Ascending aorta (tissue), 2 donors: ENCODE measurements around the gene EVC. TPM values are rescaled to one million over a fixed set of nuclear protein-coding genes. Genes with fewer than 3 reads are reported as not detected.

ENCODE experiments used
- DNase-seq, 2 donors: peaks; one replicate each; pipeline ENCODE4 v3.0.0-alpha.2; 2019; ENCODE audit warnings: low spot score in 2 of 2
- H3K27ac ChIP-seq, 2 donors: fragments of 200-600 bp; sonication (generic); one replicate each; pipeline ENCODE4 v1.5.1; 2016 to 2017; ENCODE audit warnings: mild to moderate bottlenecking in 1 of 2
- H3K27me3 ChIP-seq: fragments of 200-600 bp; sonication (generic); one replicate; pipeline ENCODE4 v1.5.1; 2017
- H3K36me3 ChIP-seq, 2 donors: fragments of 200-600 bp; sonication (generic); one replicate each; pipeline ENCODE4 v1.5.1; 2016
- H3K4me1 ChIP-seq, 2 donors: fragments of 200-600 bp; sonication (generic); one replicate each; pipeline ENCODE4 v1.5.1; 2016 to 2017; ENCODE audit warnings: mild to moderate bottlenecking in 1 of 2
- H3K4me3 ChIP-seq, 2 donors: fragments of 200-600 bp; sonication (generic); one replicate each; pipeline ENCODE4 v1.5.1; 2016 to 2017; ENCODE audit warnings: mild to moderate bottlenecking in 1 of 2
- H3K9me3 ChIP-seq, 2 donors: fragments of 200-600 bp; sonication (generic); one replicate each; pipeline ENCODE4 v1.5.1; 2016
- intact Hi-C: fragments of 100-400 bp; cut with DNase I; formaldehyde crosslinking; loops from one replicate; pipeline ENCODE4 v1.15.1; 2023
- total RNA-seq: library from RNA; depleted of rRNA; stranded (reverse); fragments of >200 nt; gene quantifications from one replicate; pipeline ENCODE4 v1.1.0, GENCODE V29; 2016
- TF ChIP-seq, protein P1 (sequence below), 3 experiments: fragments of 200-600 bp in 2 of 3; fragments of 450-650 bp in 1 of 3; sonication (generic) in 2 of 3; IDR thresholded peaks; one replicate each; pipeline ENCODE4 v1.5.1; 2016 to 2019; ENCODE audit warnings: antibody characterized with exemption in 3 of 3, mild to moderate bottlenecking in 1 of 3, moderate library complexity in 1 of 3

Gene EVC
- total RNA-seq, 1 donor from 2014 or later = 39.3 TPM

DNA sequence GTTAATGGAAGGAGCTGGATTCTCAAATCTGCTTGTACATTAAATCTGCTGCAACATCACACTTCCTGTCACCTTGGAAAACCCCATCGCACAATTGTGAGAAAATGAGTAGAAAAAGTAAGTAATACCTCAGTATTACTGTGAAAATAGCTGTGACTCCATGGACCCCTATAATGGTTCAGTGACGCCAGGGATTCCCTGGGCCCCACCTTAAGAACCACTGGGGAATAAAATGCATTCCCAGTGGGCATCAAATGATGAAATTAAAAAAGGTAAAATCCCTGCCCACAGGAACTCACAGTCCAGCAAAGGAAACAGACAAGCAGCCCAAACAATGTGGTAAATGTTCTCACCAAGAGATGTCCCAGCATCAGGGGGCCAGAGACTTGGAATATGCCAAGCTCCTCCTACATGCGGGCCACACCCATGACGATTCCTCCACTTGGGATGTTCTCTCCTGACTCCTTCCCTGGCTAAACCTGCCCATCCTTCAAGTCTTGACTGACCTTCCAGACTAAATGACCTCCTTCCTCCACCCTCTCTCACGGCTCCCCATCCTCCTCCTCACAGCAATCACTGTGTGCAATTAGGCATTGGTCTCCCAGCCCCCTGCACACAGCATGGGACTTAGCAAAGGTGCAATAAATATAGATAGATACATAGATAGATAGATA, 5.2 kb upstream of the EVC start:
- Histone ChIP-seq H3K27me3 (no peaks in the 10 kb centered on the region), H3K36me3 (peaks cover 0 to 6% of the 10 kb centered on the region in 2 donors), H3K27ac (no peak overlapping the region), H3K4me1 (peaks cover 0 to 25% of the 10 kb centered on the region in 2 donors), H3K4me3 (no peak overlapping the region), H3K9me3 (no peaks in the 10 kb centered on the region)
- peak in 1 of 2 donors; percentile 42 for DNase-seq
- TF ChIP-seq, protein P1, sequence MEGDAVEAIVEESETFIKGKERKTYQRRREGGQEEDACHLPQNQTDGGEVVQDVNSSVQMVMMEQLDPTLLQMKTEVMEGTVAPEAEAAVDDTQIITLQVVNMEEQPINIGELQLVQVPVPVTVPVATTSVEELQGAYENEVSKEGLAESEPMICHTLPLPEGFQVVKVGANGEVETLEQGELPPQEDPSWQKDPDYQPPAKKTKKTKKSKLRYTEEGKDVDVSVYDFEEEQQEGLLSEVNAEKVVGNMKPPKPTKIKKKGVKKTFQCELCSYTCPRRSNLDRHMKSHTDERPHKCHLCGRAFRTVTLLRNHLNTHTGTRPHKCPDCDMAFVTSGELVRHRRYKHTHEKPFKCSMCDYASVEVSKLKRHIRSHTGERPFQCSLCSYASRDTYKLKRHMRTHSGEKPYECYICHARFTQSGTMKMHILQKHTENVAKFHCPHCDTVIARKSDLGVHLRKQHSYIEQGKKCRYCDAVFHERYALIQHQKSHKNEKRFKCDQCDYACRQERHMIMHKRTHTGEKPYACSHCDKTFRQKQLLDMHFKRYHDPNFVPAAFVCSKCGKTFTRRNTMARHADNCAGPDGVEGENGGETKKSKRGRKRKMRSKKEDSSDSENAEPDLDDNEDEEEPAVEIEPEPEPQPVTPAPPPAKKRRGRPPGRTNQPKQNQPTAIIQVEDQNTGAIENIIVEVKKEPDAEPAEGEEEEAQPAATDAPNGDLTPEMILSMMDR (IDR thresholded peaks at IDR 0.05) = no peak
- intact Hi-C loops = no loop called here

DNA sequence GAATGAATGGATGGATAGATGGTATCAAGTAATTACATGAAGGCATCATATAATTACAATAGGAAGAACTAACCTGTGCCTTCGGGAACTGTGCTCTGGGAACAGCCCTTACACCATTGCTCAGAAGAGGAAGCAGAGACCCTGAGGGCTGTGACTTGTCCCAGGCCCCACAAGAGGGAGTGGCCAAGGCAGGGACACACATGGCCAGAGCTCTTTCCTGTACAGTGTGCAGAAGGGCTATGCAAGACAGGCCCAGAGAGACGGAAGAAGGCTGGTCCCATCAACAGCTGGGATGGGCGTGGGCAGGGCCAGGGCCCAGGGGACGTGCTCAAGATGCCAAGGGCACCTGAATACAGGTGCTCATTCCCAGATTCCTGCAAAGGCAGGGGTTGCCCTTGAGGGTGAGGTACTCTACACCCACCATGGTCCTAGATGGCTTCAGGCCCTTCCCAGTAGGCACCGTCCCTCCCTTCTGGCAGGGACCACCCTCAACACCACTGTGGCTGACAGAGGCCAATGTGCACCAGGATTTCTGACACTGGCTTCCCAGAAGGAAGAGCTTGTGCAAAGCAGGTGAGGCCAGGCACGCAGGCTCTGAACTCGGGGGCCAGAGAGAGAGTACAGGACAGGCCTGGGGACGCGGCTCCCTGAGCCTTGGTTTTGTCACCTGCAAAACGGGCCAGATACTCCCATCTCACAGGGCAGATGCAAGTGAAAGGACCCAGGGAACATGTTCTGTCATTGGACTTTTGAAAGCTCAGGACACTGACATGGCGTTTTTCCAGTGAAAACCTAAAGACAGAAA, 4.3 kb upstream of the EVC start:
- Histone ChIP-seq H3K4me3 (peak overlapping the region; percentile 90 to 91), H3K36me3 (peaks cover 0 to 6% of the 10 kb centered on the region in 2 donors), H3K27ac (no peak overlapping the region), H3K4me1 (peaks cover 0 to 25% of the 10 kb centered on the region in 2 donors), H3K9me3 (no peaks in the 10 kb centered on the region), H3K27me3 (no peaks in the 10 kb centered on the region)
- DNase-seq = peak in 1 of 2 donors; percentile 47
- intact Hi-C loops = no loop called here
- TF ChIP-seq, protein P1 (IDR thresholded peaks at IDR 0.05) = no peak

DNA sequence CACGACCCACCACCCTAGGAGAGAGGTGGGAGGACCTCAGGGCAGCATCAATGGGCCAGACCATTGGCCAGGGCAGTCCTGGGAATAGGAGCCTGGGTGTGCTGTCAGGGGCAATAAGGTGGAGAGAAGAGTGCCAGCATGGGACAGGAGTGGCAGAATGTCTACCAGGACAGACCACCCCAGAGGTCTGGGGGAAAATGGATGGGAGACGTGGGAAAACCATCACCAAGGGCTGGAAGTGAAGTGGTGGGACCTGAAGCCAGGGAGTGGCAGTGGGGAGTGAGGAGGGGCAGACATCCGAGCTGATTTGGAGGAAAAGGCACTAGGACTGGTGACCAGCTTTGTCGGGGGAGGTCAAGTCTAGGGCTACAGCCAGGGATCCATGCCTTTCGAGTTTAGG, 3.6 kb upstream of the EVC start:
- DNase-seq = no peak
- no peaks in the 10 kb centered on the region for H3K9me3 ChIP-seq
- H3K27me3 ChIP-seq = no peaks in the 10 kb centered on the region
- intact Hi-C loops = no loop called here
- peaks cover 0 to 31% of the 10 kb centered on the region in 2 donors for H3K4me1 ChIP-seq
- no peak overlapping the region for H3K27ac ChIP-seq
- peaks cover 0 to 6% of the 10 kb centered on the region in 2 donors for H3K36me3 ChIP-seq
- H3K4me3 ChIP-seq = peak overlapping the region; percentile 90 to 91
- TF ChIP-seq, protein P1 (IDR thresholded peaks at IDR 0.05) = no peak

DNA sequence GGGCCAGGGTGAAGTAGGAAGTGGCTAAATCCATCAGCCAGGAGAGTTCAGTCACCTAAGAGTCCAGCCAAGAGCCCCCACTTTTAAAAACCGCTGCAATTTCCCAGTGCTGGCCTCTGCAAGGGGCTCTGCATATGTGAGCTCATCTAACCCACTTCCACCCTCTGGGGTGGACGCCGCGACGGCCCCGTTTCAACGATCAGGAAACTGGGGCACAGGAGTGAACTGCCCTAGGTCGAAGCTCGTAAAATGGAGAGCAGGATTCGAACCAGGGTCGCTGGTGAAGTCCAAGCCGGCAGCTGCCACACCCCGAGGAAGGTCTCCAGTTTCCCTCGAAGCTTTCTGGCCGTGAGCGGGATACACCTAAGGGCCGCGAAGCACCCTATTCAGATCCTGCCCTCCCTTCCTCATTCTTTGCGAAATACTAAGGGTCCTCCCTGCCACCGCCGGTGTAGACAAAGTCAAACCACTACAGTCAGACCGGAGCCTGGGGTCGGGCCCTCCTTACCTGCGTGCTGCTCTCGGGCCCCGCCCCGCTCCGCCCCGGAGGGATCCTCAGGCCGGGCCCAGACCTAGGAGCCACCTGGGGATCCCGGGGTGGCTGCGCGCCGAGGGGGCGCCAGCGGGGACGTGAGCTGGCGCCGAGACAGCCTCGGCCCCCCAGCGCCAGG, 3.1 kb upstream of the EVC start:
- H3K9me3 ChIP-seq = no peaks in the 10 kb centered on the region
- H3K27me3 ChIP-seq = no peaks in the 10 kb centered on the region
- intact Hi-C loops = no loop called here
- peaks cover 0 to 36% of the 10 kb centered on the region in 2 donors for H3K4me1 ChIP-seq
- H3K36me3 ChIP-seq = peaks cover 0 to 6% of the 10 kb centered on the region in 2 donors
- TF ChIP-seq, protein P1 (IDR thresholded peaks at IDR 0.05) = no peak
- H3K27ac ChIP-seq = peak overlapping the region; percentile 96
- peak overlapping the region; percentile 90 to 91 for H3K4me3 ChIP-seq
- no peak for DNase-seq

DNA sequence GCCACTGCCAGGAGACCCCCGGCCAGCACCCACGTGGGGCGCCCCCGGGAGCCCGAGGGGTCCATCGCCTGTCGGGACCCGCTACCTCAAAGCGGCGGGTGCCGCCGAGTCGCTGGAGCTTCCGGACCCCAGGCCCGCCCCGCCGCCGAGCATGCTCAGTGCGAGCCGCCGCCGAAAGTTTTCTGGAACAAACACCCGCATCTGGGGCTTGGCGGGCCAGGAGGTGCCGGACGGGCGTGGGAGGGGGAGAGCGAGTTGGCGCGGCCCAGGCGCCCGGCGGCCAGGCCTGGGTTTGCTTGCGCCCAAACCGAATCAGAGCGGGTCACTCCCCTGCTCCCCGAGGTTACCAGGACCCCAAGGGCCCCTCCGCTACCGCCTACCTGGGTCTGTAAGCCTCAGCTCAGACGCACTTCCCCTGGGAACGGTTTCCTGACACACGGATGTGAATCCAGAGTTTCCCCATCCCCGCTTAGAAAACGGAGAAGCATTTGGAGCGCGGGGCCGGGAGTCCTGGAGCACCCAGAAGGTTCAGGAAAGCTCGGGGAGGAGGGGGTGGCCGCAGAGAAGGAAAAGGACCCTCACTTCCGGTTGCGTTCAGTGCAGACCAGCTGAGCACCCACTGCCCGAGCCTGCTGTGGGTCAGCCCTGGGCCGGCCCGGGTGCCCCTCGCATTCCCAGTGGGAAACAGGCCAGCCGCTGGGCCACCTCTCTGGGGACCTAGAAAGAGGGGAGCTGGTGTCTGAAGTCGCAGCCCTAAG, 2.4 kb upstream of the EVC start, which contains the start of gene EVC2:
EVC2 (minus strand) TSS at position 111 of the 758 bp plus-strand sequence; CDS start at position 65, 46 bp downstream.
- Histone ChIP-seq H3K27ac (peak within 1 kb of the TSS; percentile 96), H3K27me3 (no peaks in the 10 kb centered on the region), H3K36me3 (peaks cover 0 to 6% of the 10 kb centered on the region in 2 donors), H3K4me1 (peaks cover 0 to 37% of the 10 kb centered on the region in 2 donors), H3K9me3 (no peaks in the 10 kb centered on the region), H3K4me3 (peak within 1 kb of the TSS; percentile 90 to 91)
- intact Hi-C loops = loop anchor here (1.0 kb wide), 1 partner anchor 82 kb away; no protein-coding TSS in a partner anchor
- DNase-seq = peak in 1 of 2 donors; percentile 86
- TF ChIP-seq, protein P1 (IDR thresholded peaks at IDR 0.05) = no peak
